ENCODE results near the gene DPYSL5.

Gene DPYSL5

GRCh38 chr2:26859622-26860021 lies 11.7 kb downstream of the DPYSL5 start:
- Histone ChIP-seq H3K27me3 (ENCODE audit: insufficient read depth, poor library complexity, severe bottlenecking) (peaks cover 23% of the 10 kb centered on the region), H3K36me3 (ENCODE audit: low read depth) (no peaks in the 10 kb centered on the region), H3K27ac (ENCODE audit: poor library complexity, severe bottlenecking) (no peak overlapping the region), H3K9me3 (ENCODE audit: severe bottlenecking) (no peaks in the 10 kb centered on the region), H3K4me3 (ENCODE audit: severe bottlenecking) (no peak overlapping the region), H3K4me1 (ENCODE audit: insufficient read depth, poor library complexity, severe bottlenecking) (no peaks in the 10 kb centered on the region)
- DNase-seq (ENCODE audit: low spot score): no peak
- TF ChIP-seq CTCF (IDR thresholded peaks at IDR 0.05; ENCODE audit: poor library complexity, severe bottlenecking): no peak
- no peak for ATAC-seq (ENCODE audit: low read depth)

DNA sequence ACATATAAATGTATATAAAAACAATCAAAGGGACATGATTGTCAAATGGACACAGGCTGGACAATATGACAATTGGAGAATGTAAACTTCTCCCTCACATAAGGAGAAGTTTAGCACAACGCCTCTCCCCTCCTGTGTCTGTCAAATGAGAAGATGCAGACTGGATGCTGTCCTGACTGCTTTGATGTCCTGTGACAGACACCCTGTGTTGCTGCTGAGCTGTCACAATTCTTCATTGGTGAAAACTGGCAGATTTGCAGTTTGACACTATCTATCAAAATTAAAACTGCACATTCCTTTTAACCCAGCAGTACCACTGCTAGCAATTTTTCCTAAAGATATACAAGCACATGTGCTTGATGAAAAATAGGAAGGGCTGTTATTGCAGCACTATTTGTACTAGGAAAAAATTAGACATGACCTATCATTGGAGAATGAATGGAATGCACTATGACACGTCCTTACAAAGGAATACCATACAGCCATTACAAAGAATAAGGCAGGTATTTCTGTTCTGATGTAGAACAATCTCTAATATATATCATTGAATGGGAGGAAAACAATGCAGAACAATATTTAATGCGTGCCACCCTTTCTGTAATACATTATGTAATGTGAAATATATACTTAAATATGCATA lies 12.4 kb downstream of the DPYSL5 start:
- Histone ChIP-seq H3K36me3 (ENCODE audit: low read depth) (no peaks in the 10 kb centered on the region), H3K27ac (ENCODE audit: poor library complexity, severe bottlenecking) (no peak overlapping the region), H3K9me3 (ENCODE audit: severe bottlenecking) (no peaks in the 10 kb centered on the region), H3K27me3 (ENCODE audit: insufficient read depth, poor library complexity, severe bottlenecking) (peaks cover 20% of the 10 kb centered on the region), H3K4me3 (ENCODE audit: severe bottlenecking) (no peak overlapping the region), H3K4me1 (ENCODE audit: insufficient read depth, poor library complexity, severe bottlenecking) (no peaks in the 10 kb centered on the region)
- TF ChIP-seq CTCF (IDR thresholded peaks at IDR 0.05; ENCODE audit: poor library complexity, severe bottlenecking): no peak
- ATAC-seq (ENCODE audit: low read depth) (no peak), DNase-seq (ENCODE audit: low spot score) (no peak)

DNA sequence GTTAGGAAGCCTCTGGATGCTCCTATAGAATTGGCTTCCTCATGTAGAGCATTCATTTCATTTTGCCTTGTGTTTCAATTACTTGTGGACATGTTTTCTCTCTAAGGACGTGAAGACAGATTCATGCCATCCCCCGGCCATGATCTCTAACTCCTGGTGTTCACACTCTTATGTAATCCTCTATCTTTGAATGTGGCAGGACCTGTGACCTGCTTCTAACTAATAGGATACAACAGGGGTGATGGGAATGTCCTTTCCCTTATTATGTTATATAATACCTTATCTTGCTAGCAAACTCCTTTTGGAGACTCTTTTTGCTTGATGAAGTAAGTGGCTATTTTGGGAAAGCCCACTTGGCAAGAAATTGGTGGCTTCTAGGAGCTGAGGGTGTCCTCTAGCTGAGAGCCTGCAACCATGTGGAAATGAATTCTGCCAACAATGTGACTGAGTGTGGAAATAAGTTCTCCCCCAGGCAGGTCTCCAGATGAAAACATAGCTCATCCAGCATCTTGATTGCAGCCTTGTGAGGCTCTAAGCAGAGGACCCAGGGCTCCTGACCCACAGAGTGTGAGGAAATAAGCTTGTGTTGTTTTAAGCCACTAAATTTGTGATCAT lies 13.8 kb downstream of the DPYSL5 start:
- no peak for DNase-seq (ENCODE audit: low spot score)
- peaks cover 7% of the 10 kb centered on the region for H3K27me3 ChIP-seq (ENCODE audit: insufficient read depth, poor library complexity, severe bottlenecking)

DNA sequence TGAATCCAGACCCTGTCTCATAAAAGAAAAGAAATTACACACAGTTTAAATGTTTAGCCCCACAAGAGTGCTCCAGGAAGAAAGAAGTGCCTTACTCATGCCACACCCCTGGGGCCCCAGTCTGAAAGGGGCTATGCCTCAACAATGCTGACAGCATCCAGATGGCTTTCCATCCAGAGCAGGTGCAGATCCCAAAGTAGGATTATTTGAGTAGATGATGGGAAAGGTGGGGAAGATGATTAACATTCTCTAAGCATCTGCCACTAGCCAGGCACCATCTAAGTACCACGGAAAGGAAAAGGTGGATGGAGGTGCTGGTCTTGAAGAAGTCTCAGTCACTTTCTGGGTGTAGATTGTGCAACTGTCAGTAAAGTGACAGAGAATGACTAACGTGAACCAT lies 16.3 kb downstream of the DPYSL5 start:
- ATAC-seq (ENCODE audit: low read depth) (no peak), DNase-seq (ENCODE audit: low spot score) (no peak)
- Histone ChIP-seq H3K4me1 (ENCODE audit: insufficient read depth, poor library complexity, severe bottlenecking) (no peaks in the 10 kb centered on the region), H3K27me3 (ENCODE audit: insufficient read depth, poor library complexity, severe bottlenecking) (peaks cover 2% of the 10 kb centered on the region), H3K27ac (ENCODE audit: poor library complexity, severe bottlenecking) (no peak overlapping the region), H3K4me3 (ENCODE audit: severe bottlenecking) (no peak overlapping the region), H3K36me3 (ENCODE audit: low read depth) (no peaks in the 10 kb centered on the region), H3K9me3 (ENCODE audit: severe bottlenecking) (no peaks in the 10 kb centered on the region)
- no peak for TF ChIP-seq CTCF (IDR thresholded peaks at IDR 0.05; ENCODE audit: poor library complexity, severe bottlenecking)

More for the DNA sequence above, 13.8 kb downstream of the DPYSL5 start:
- Histone ChIP-seq H3K9me3 (ENCODE audit: severe bottlenecking) (no peaks in the 10 kb centered on the region), H3K27ac (ENCODE audit: poor library complexity, severe bottlenecking) (no peak overlapping the region), H3K4me1 (ENCODE audit: insufficient read depth, poor library complexity, severe bottlenecking) (no peaks in the 10 kb centered on the region), H3K4me3 (ENCODE audit: severe bottlenecking) (no peak overlapping the region), H3K36me3 (ENCODE audit: low read depth) (no peaks in the 10 kb centered on the region)
- ATAC-seq (ENCODE audit: low read depth): no peak
- TF ChIP-seq CTCF (IDR thresholded peaks at IDR 0.05; ENCODE audit: poor library complexity, severe bottlenecking): no peak

DNA sequence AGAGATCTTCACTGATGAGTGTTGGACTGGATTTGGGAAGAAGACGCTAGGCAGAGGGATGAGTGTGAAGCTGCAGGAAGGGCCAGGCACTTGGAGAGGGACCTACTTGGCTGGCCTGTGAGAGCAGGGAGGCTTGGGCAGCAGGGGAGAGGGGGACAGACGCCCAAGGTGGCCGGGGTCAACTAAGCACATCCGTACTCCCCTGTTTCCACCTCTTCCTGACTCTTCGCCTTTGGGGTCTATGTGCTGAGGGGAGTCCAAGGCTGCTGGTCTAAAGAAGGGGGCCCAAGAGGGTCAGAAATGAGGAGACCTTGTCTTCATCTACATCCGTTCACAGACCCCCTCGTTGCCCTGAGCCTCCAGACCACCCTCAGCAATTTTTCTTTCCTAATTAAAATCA lies 16.7 kb downstream of the DPYSL5 start:
- no peak for TF ChIP-seq CTCF (IDR thresholded peaks at IDR 0.05; ENCODE audit: poor library complexity, severe bottlenecking)
- H3K36me3 ChIP-seq (ENCODE audit: low read depth): no peaks in the 10 kb centered on the region
- H3K27ac ChIP-seq (ENCODE audit: poor library complexity, severe bottlenecking): no peak overlapping the region
- no peak for DNase-seq (ENCODE audit: low spot score)
- no peaks in the 10 kb centered on the region for H3K4me1 ChIP-seq (ENCODE audit: insufficient read depth, poor library complexity, severe bottlenecking)
- H3K4me3 ChIP-seq (ENCODE audit: severe bottlenecking): no peak overlapping the region
- H3K27me3 ChIP-seq (ENCODE audit: insufficient read depth, poor library complexity, severe bottlenecking): no peaks in the 10 kb centered on the region
- no peak for ATAC-seq (ENCODE audit: low read depth)
- H3K9me3 ChIP-seq (ENCODE audit: severe bottlenecking): no peaks in the 10 kb centered on the region
